Smooth muscle cell (in vitro differentiated cells): ENCODE measurements around the gene UBAP1. TPM values are rescaled to one million over a fixed set of nuclear protein-coding genes. Genes with fewer than 3 reads are reported as not detected.

Source experiments
- DNase-seq: peaks from one replicate; lab custom pipeline; 2025; ENCODE audit not compliant: unreplicated experiment; lab: John Stamatoyannopoulos, UW
- H2AFZ ChIP-seq: fragments of 200-600 bp; sonication (generic); 2 replicates; pipeline ENCODE4 v1.6.0; 2016; ENCODE audit warnings: antibody characterized with exemption, low read depth, mild to moderate bottlenecking
- H3F3A ChIP-seq: fragments of 200-600 bp; sonication (generic); 2 replicates; pipeline ENCODE4 v1.6.0; 2017; ENCODE audit warnings: antibody characterized with exemption, low read depth
- H3K27ac ChIP-seq: fragments of 200-600 bp; sonication (generic); 2 replicates; pipeline ENCODE4 v1.5.1; 2016; ENCODE audit warnings: low read depth, mild to moderate bottlenecking
- H3K27me3 ChIP-seq: fragments of 200-600 bp; sonication (generic); 2 replicates; pipeline ENCODE4 v1.6.1; 2016; ENCODE audit warnings: low read depth, mild to moderate bottlenecking
- H3K36me3 ChIP-seq: fragments of 200-600 bp; sonication (generic); 2 replicates; pipeline ENCODE4 v1.5.1; 2016; ENCODE audit warnings: low read depth
- H3K4me1 ChIP-seq: fragments of 200-600 bp; sonication (generic); 2 replicates; pipeline ENCODE4 v1.5.1; 2016; ENCODE audit warnings: low read depth
- H3K4me2 ChIP-seq: fragments of 200-600 bp; sonication (generic); 2 replicates; pipeline ENCODE4 v1.6.0; 2016; ENCODE audit warnings: mild to moderate bottlenecking
- H3K4me3 ChIP-seq: fragments of 200-600 bp; sonication (generic); 2 replicates; pipeline ENCODE4 v1.5.1; 2016; ENCODE audit warnings: mild to moderate bottlenecking
- H3K79me2 ChIP-seq: fragments of 200-600 bp; sonication (generic); 2 replicates; pipeline ENCODE4 v1.6.0; 2016; ENCODE audit warnings: low read depth, mild to moderate bottlenecking
- H3K9ac ChIP-seq: fragments of 200-600 bp; sonication (generic); 2 replicates; pipeline ENCODE4 v1.6.0; 2016; ENCODE audit warnings: low read depth
- H3K9me3 ChIP-seq: fragments of 200-600 bp; sonication (generic); replicated peaks from 2 replicates; pipeline ENCODE4 v1.5.1; 2016; ENCODE audit warnings: low read depth
- H4K20me1 ChIP-seq: fragments of 200-600 bp; sonication (generic); 2 replicates; pipeline ENCODE4 v1.6.0; 2016; ENCODE audit warnings: low read depth
- CTCF ChIP-seq: fragments of 200-600 bp; sonication (generic); IDR thresholded peaks from 2 replicates; pipeline ENCODE4 v1.5.1; 2017; ENCODE audit warnings: borderline replicate concordance, mild to moderate bottlenecking, antibody characterized with exemption; ENCODE audit not compliant: insufficient read depth, poor library complexity, severe bottlenecking
- WGBS: methylation state at CpG from one replicate; pipeline ENCODE4 v1.1.7; 2016; ENCODE audit warnings: low lambda C conversion rate; 5-methylcytosine and 5-hydroxymethylcytosine counted together
- polyA plus RNA-seq: library from polyadenylated mRNA; unstranded; fragments of >200 nt; fragmentation: Nextera tagmentation; extraction: Ambion mirVana; gene quantifications from 2 replicates; pipeline ENCODE4 v1.2.1, GENCODE V29; 2016
- total RNA-seq: library from RNA; depleted of rRNA; stranded (reverse); fragments of >200 nt; gene quantifications from 2 replicates; pipeline ENCODE4 v1.2.3, GENCODE V29; 2014

Gene UBAP1
- total and polyA plus RNA-seq, 2 experiments from 2014 or later: 45.0 to 49.9 TPM

DNA sequence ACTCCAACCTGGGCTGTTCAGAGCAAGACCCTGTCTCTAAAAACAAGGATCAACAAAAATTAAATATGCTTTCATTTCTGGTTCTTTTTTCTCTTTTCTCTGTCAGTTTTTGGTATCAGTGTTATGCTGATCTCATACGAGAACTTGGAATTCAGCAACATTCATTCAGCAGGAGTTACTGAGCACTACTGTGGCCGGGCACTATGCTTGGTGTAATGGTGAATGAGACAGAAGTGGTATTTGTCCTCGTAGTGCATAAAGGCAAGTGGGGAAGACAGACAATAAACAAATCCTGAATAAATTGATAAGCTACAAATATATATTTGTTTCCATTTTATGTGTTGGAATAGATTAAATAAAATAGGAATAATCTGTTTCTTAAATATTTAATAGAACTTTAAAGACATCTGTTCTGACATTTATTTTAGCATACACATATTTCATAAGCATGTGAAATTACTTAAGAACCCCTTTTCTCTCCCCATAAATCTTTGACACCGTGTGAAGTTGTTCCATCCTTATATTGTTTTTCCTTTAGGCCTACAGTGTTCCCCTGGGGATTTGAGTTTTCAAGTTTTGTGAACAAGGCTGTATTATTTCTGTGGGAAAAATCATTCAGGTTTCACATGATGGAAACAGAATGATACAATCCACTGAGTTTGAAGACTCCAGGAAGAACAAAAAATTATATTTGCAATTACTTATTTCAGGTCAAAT, 24.6 kb downstream of the UBAP1 start:
- H3K4me1 ChIP-seq: no peaks in the 10 kb centered on the region
- peak overlapping the region; percentile 15 for H3K27ac ChIP-seq
- no peak for TF ChIP-seq CTCF
- no peak overlapping the region for H2AFZ ChIP-seq
- no peak overlapping the region for H3K9ac ChIP-seq
- H3K27me3 ChIP-seq: no peaks in the 10 kb centered on the region
- H3K4me3 ChIP-seq: no peak overlapping the region
- no peak overlapping the region for H3K4me2 ChIP-seq
- peaks cover 97% of the 10 kb centered on the region for H3K79me2 ChIP-seq
- H3K36me3 ChIP-seq: no peaks in the 10 kb centered on the region
- WGBS: 85% methylated on average over 4 of the region's 4 CpGs
- peaks cover 99% of the 10 kb centered on the region for H4K20me1 ChIP-seq
- H3K9me3 ChIP-seq: no peaks in the 10 kb centered on the region
- H3F3A ChIP-seq: no peaks in the 10 kb centered on the region
- no peak for DNase-seq

- DNase-seq: no peak
- peaks cover 98% of the 10 kb centered on the region for H4K20me1 ChIP-seq
- WGBS: 65% methylated on average over 6 of the region's 6 CpGs
- H3K36me3 ChIP-seq: no peaks in the 10 kb centered on the region
- no peak for TF ChIP-seq CTCF
- H3K79me2 ChIP-seq: peaks cover 96% of the 10 kb centered on the region
- no peak overlapping the region for H3K27ac ChIP-seq
- no peaks in the 10 kb centered on the region for H3K27me3 ChIP-seq
- H3K9ac ChIP-seq: no peak overlapping the region
- no peaks in the 10 kb centered on the region for H3K4me1 ChIP-seq
- no peak overlapping the region for H2AFZ ChIP-seq
- H3K9me3 ChIP-seq: no peaks in the 10 kb centered on the region
- no peak overlapping the region for H3K4me3 ChIP-seq
- H3F3A ChIP-seq: no peaks in the 10 kb centered on the region
- no peak overlapping the region for H3K4me2 ChIP-seq
Measured at GRCh38 chr9:34203992-34204635, 25.3 kb downstream of the UBAP1 start.

DNA sequence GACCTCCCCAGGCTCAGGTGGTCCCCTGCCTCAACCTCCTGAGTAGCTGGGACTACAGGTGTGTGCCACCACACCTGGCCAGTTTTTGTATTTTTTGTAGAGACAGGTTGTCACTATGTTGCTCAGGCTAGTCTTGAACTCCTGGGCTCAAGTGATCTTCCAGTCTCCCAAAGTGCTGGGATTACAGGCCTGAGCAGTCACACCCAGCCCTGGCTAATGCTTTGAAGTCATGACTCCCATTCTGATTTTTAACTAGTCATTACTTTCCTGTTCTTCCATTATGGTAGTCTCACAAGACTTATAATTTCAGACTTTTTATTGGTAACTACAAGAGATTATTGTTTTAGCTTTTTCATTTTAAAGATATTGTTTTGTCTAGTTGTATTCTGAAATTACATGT, 26.3 kb downstream of the UBAP1 start:
- Histone ChIP-seq H4K20me1 (peaks cover 98% of the 10 kb centered on the region), H3K79me2 (peaks cover 96% of the 10 kb centered on the region), H3K27ac (no peak overlapping the region), H2AFZ (no peak overlapping the region), H3K9ac (no peak overlapping the region), H3K36me3 (no peaks in the 10 kb centered on the region), H3K4me3 (no peak overlapping the region), H3K9me3 (no peaks in the 10 kb centered on the region), H3F3A (no peaks in the 10 kb centered on the region), H3K4me2 (no peak overlapping the region), H3K27me3 (no peaks in the 10 kb centered on the region), H3K4me1 (no peaks in the 10 kb centered on the region)
- DNase-seq: no peak
- TF ChIP-seq CTCF: no peak

GRCh38 chr9:34206561-34206960, 27.7 kb downstream of the UBAP1 start:
- H3K9me3 ChIP-seq: no peaks in the 10 kb centered on the region
- no peaks in the 10 kb centered on the region for H3K27me3 ChIP-seq
- no peak overlapping the region for H3K4me3 ChIP-seq
- no peaks in the 10 kb centered on the region for H3K4me1 ChIP-seq
- H3K9ac ChIP-seq: no peak overlapping the region
- H3F3A ChIP-seq: no peaks in the 10 kb centered on the region
- H4K20me1 ChIP-seq: peaks cover 98% of the 10 kb centered on the region
- 92% methylated on average over 4 of the region's 4 CpGs for WGBS
- H3K4me2 ChIP-seq: no peak overlapping the region
- no peak for DNase-seq
- no peak for TF ChIP-seq CTCF
- no peaks in the 10 kb centered on the region for H3K36me3 ChIP-seq
- H3K27ac ChIP-seq: no peak overlapping the region
- H2AFZ ChIP-seq: no peak overlapping the region
- peaks cover 96% of the 10 kb centered on the region for H3K79me2 ChIP-seq
